Stimulated activated CD8-positive, alpha-beta memory T cell treated with anti-CD3 and anti-CD28 coated beads, Interleukin-4, amount 100 ng/mL, for 24 hours (primary cell): ENCODE data around the gene KAT5.
A peak's percentile ranks its signal among the peaks of the same experiment; 100 is the strongest.
"Not testable (repeated sequence)": the region's sequence is repeated elsewhere in the genome, so short reads cannot be mapped to it uniquely, and the experiment has no call there.

Source experiments
- DNase-seq: peaks from one replicate; pipeline ENCODE4 v3.0.0-alpha.2; 2020; ENCODE audit warnings: low read depth

The KAT5 gene

GRCh38 chr11:65711785-65712632 lies at the start of gene KAT5:
KAT5 (plus strand) TSS chr11:65712252; CDS start chr11:65712268, 16 bp downstream.
- DNase-seq: peak; percentile 96

DNA sequence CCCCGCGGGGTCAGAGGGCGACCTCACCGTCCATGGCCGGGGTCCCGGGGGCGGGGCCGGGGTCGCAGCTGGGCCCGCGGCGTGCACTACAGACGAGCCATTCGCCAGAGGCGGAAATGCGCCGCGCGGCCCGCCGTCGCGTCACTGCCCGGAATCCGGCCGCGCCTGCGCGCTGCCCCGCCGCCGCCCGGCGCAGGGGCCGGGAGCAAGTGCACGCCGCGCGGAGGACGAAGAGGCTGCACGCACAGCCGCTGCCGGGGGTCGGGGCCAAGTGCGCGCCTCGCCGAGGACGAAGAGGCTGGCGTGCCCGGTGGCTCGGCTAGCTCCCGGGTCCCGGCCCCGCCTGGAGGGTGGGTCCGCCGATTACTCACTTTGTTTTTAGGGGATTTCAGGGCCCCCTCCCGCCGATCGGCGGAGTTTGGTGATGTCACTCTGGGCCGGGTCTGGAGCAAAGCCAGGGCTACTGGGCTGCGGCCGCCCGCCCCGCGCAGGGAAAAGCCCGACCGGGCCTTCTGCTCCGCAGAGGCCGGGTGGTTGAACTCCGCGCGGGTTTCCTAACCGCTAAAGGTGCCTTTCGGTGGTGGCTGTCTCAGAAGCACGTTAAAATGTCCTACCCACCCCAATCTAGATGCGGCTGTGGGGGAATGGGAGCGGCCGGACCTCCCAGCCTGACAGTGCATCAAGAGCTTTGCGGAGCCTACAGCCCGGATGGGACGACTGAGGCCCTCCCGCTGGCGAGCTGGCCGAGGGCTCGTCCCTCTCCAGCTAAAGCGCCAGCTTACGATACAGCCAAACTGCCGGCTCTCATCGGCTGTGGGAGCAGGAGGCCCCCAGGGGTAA lies 49.0 kb upstream of the KAT5 start, which contains the start of gene RELA:
TSS of gene RELA (minus strand) at position 118 of the 840 bp plus-strand sequence. CDS start at position 34, 84 bp downstream.
- DNase-seq: peak; percentile 81

DNA sequence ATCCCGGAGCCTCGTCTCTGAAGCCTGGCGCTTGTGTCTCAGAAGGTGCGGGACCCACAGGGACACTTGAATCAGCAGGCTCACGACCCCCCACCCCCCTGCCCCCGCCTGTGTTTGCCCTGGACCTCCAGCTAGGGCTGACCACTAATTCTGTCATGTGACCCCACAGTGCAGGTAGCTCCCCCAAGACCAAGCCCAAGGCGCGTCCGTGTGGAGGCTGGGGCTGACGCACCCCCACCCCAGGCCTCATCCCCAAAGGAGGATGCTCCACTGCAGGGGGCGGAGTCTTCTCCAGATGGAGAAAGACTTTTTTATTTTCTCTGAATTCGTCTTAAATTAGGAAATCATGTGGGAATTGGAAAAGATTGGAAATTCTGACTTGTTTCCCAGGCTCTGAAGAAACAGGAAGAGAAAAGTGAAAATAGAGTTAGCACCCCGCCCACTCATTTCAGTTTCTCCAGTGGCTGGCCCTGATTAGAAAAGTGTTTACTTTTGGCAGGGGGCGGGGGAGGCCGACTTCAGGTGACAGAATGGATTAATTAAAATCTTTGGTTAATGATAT lies 48.3 kb upstream of the KAT5 start:
- no peak for DNase-seq

DNA sequence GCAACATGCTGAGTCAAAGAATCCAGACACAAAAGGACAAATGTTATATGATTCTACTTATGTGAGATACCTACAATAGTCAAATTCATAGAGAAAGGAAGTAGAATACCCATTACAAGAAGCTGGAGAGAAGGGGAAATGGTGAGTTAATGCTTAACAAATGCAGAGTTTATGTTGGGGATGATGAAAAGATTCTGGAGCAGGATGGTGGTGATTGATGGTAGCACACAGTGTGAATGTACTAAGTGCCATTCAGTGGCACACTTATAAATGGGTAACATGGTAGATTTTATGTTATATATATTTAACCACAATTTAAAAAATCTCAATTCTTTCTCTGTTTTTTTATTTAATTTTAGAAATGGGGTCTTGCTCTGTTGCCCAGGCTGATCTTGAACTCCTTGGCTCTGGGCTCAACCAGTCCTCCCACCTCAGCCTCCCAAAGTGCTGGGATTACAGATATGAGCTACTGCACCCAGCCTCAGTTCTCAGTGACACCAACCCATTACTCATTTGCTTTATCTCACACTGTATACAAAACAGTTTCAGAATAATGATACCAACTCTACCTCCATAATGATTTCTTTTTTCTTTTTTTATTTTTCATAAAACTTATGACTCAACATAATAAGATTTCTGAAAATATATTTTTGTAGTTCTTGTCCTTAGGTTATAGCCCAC lies 39.7 kb upstream of the KAT5 start:
- no peak for DNase-seq

- DNase-seq: no peak
Measured at GRCh38 chr11:65672982-65673381, 39.1 kb upstream of the KAT5 start.

- DNase-seq: no peak
Measured at GRCh38 chr11:65680192-65680743, 31.8 kb upstream of the KAT5 start.

DNA sequence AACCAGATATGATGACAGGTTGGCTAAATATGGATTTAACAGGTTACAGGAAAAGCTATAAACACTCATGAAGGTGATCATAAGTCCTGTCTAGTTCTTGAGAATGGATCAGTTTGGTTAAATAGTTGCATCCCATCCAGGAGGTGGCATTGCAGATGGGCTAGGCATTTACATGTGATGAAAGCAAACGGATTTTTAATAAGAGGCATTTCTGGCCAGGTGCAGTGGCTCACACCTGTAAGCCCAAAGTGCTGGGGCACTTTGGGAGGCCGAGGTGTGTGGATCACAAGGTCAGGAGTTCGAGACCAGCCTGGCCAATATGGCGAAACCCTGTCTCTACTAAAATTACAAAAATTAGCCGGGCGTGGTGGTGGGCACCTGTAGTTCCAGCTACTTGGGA lies 28.6 kb upstream of the KAT5 start:
- DNase-seq: not testable (repeated sequence)

GRCh38 chr11:65685981-65686380 lies 26.1 kb upstream of the KAT5 start:
- DNase-seq: no peak

DNA sequence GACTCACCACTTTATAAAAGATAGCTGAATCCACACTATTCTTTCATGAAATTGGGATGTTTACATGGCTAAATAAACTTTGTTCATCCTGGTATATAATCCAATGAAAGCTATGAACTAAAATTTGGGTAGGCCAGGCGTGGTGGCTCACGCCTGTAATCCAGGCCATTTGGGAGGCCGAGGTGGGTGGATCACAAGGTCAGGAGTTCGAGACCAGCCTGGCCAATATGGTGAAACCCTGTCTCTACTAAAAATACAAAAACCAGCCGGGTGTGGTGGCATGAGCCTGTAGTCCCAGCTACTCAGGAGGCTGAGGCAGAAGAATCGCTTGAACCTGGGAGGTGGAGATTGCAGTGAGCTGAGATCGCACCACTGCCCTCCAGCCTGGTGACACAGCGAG lies 20.2 kb upstream of the KAT5 start:
- not testable (repeated sequence) for DNase-seq

DNA sequence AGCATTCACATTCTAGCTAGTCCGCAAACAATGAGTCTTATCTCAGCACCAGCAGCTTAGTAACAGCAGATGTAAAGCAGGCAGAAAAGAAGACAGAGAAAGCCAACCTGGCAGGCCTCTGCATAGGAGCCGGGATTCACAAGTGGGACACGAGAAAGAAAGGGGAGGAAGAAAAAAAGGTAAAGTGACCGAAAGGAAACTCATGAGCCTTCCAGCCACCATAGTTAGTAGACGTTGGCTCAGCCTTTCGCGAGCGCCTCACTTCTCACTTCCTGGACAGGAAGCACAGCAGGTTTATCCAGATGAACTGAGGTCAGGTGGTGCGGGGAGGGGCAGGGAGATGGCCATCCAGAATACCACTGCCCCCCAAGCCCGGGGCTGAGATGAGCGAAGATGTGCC lies 19.7 kb upstream of the KAT5 start:
- DNase-seq: no peak

DNA sequence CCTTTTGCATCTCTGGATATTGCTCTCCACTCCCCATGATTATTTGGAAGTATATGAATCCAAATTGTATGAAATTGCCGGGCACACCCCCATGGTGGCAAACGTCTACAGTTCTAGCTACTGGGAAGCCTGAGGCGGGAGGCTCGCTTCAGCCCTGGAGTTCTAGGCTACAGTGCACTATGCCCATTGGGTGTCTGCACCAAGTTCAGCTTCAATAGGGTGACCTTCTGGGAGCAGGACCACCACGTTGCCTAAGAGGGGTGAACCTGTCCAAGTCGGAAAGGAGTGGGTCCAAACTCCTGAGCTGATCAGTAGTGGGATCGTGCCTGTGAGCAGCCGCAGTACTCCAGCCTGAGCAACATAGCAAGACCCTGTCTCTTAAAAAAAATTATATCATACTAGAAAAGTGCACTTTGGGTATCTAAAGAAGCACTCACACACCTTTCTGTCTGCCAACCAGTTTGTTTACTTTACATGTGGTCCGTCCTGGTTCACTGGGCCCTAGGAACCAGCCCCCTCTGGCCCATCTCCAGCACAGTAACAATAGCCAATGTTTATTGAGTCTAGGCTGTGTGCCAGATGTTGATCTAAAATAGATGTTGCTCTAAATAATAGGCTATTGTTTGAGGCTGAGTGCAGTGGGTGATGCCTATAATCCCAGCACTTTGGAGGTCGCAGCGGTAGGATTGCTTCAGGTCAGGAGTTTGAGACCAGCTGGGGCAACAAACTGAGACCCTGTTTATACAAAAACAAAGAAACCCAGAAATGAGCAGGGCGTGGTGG lies 16.4 kb upstream of the KAT5 start:
- DNase-seq: no peak

DNA sequence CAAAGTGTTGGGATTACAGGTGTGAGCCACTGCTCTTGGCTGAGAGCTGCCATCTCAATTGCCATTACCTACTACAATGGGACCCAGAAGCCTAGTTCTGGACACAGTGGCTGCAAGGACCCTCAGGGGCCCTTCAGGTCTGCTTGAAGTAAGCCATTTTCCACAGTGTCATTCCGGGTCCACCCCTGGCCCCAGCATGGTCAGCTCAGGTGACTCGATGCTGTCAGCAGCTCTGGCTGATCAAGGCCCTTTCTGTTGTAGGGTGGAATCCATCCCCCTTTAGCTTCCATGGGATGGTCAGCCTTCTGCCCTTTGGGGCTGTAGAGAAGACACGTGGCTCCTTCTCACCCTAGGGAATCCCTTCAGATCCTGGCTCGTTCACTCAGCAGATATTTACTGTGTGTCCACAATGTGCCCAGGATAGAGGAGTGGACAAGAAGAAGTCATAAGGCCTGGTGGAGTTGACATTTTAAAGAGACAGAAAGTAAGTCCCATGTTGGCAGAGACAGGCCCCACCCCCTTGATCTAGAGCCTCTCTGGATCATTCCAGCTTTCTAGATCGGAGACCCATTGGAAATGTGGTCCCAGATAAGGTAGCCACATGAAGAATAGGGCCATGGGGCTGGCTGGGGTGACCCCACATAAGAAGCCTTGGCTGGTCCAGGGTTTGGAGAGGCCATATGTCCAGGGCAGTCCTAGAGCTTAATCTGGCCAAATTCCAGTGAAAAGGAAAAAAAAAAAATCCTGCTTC lies 15.1 kb upstream of the KAT5 start:
- no peak for DNase-seq

DNA sequence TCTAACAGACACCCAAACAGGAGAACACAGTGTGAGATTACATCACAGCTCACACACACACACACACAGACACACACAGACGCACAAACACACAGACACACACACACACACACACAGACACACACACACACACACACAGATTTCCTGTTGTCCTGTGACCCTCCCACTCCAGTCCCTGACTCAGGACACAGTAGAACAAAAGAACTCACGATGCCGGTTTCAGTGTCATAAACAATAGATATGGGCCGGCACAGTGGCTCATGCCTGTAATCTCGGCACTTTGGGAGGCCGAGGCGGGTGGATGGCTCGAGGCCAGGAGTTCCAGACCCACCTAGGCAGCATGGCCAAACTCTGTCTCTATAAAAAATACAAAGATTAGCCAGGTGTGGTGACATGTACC lies 13.8 kb upstream of the KAT5 start:
- DNase-seq: no peak

DNA sequence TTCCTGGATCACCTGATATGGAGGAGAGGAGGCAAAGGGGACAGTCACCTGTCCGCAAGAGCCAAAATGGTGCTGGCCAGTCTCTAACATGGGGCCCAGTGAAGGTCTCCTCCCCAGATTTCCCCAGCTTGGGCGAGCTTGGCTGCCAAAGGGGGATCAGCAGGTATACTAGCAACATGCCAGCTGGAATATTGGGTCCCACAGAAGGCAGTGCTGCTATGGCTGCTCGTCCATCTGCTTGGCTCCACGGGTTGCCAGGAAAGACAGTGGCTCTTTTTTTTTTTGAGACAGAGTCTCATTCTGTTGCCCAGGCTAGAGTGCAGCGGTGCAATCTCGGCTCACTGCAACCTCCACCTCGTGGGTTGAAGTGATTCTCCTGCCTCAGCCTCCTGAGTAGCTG lies 12.7 kb upstream of the KAT5 start:
- no peak for DNase-seq

GRCh38 chr11:65700399-65700798 lies 11.7 kb upstream of the KAT5 start:
- DNase-seq: no peak

GRCh38 chr11:65701686-65702085 lies 10.4 kb upstream of the KAT5 start:
- no peak for DNase-seq

DNA sequence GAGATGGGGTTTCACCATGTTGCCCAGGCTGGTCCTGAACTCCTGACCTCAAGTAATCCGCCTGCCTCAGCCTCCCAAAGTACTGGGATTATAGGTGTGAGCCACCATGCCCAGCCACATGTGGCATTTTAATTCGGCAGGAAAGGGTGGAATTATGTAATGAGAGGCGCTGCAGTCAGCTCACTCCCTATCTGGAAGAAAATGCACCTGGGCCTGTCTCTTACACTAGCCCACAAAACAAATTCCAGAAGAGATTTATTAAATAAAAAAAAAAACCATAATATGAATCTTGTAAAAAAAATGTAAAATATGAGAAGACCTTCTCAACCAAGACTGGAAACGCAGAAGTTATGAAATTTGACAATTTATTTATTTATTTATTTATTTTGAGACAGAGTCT lies 8.2 kb upstream of the KAT5 start:
- no peak for DNase-seq

GRCh38 chr11:65706303-65706763 lies 5.7 kb upstream of the KAT5 start:
- DNase-seq: peak; percentile 71

GRCh38 chr11:65707002-65707401 lies 5.0 kb upstream of the KAT5 start:
- DNase-seq: not testable (repeated sequence)

- no peak for DNase-seq
Measured at GRCh38 chr11:65708451-65708850, 3.6 kb upstream of the KAT5 start.
